K562 (cell line): ENCODE results near the gene FA2H. TPM values are rescaled to one million over a fixed set of nuclear protein-coding genes. Genes with fewer than 3 reads are reported as not detected.

Experiments used
- ATAC-seq: fragments of 200-7000 bp; cut with Tn5 transposase; 3 replicates; pipeline ENCODE4 v1.9.1; 2020; ENCODE audit warnings: moderate library complexity
- BruUV-seq: library from RNA; stranded (reverse); fragments of 400-500 nt; replicated peaks from 2 replicates; lab custom pipeline; 2021; lab: Mats Ljungman, UMichigan
- CTCF ChIA-PET: fragments of 300-600 bp; formaldehyde crosslinking; extraction: SDS; loops from one replicate; lab custom pipeline; 2021; ENCODE audit warnings: low intra/inter-chr PET ratio; lab: Yijun Ruan, JAX
- POLR2A ChIA-PET: fragments of 300-600, 350-650 bp; sonication (Branson Sonifier 250); formaldehyde crosslinking; extraction: SDS; loops from one replicate; lab custom pipeline; 2021; ENCODE audit warnings: antibody characterized with exemption, inconsistent platforms; lab: Yijun Ruan, JAX
- DNase-seq, 4 experiments: peaks; one replicate each; pipeline versions ENCODE4 v3.0.0 to v3.0.0-alpha.2; 2011 to 2018; ENCODE audit warnings: low spot score in 3 of 4, mixed read lengths in 3 of 4; ENCODE audit errors: extremely low read depth in 1 of 4
- FAIRE-seq: peaks from 2 replicates; lab custom pipeline; 2011; peaks lifted over from hg19 to GRCh38; lab: Jason Lieb, UNC
- H2AFZ ChIP-seq: 2 replicates; pipeline ENCODE4 v1.6.0; 2011; ENCODE audit warnings: low read depth, low read length, control low read depth, inconsistent platforms
- H3K27ac ChIP-seq: fragments of 200-600 bp; 3 replicates; pipeline ENCODE4 v1.8.0; 2011; ENCODE audit warnings: low read depth, mild to moderate bottlenecking, control low read depth, inconsistent platforms, low read length, moderate library complexity, mixed read lengths; ENCODE audit errors: extremely low read depth
- H3K27me3 ChIP-seq, 2 experiments: fragments of 300-600 bp in 1 of 2; 2 replicates in 1 of 2; 3 replicates in 1 of 2; pipeline versions ENCODE4 v1.6.0 to v1.8.0; 2011; ENCODE audit warnings: inconsistent platforms in 2 of 2, low read length in 2 of 2, mild to moderate bottlenecking in 1 of 2, mixed read lengths in 1 of 2, moderate library complexity in 1 of 2; ENCODE audit not compliant: control insufficient read depth in 2 of 2, insufficient read depth in 2 of 2
- H3K36me3 ChIP-seq: fragments of 300-600 bp; 3 replicates; pipeline ENCODE4 v1.8.0; 2011; ENCODE audit warnings: mild to moderate bottlenecking, low read length, inconsistent platforms; ENCODE audit not compliant: control insufficient read depth, insufficient read depth
- H3K4me1 ChIP-seq, 2 experiments: fragments of 200-600 bp in 1 of 2; replicated peaks in 1 of 2; 2 replicates in 1 of 2; 3 replicates in 1 of 2; pipeline versions ENCODE4 v1.5.1 to v1.8.0; 2011; ENCODE audit warnings: inconsistent platforms in 2 of 2, low read length in 2 of 2, mild to moderate bottlenecking in 1 of 2, mixed read lengths in 1 of 2, moderate library complexity in 1 of 2; ENCODE audit not compliant: control insufficient read depth in 2 of 2, insufficient read depth in 2 of 2
- H3K4me2 ChIP-seq: 2 replicates; pipeline ENCODE4 v1.6.1; 2011; ENCODE audit warnings: low read length, control low read depth, inconsistent platforms, mixed read lengths; ENCODE audit not compliant: insufficient read depth
- H3K4me3 ChIP-seq: fragments of 200-600 bp; sonication (generic), shearing (Covaris generic); 2 replicates; pipeline ENCODE4 v1.5.1; 2016; ENCODE audit warnings: control low read depth, inconsistent platforms
- H3K79me2 ChIP-seq: fragments of 200-600 bp; 3 replicates; pipeline ENCODE4 v1.8.0; 2011; ENCODE audit warnings: low read length, inconsistent platforms; ENCODE audit not compliant: control insufficient read depth, insufficient read depth
- H3K9ac ChIP-seq, 2 experiments: 2 replicates each; pipeline versions ENCODE4 v1.6.0 to v1.6.1; 2011; ENCODE audit warnings: low read depth in 2 of 2, low read length in 2 of 2, control low read depth in 1 of 2, inconsistent platforms in 1 of 2, mild to moderate bottlenecking in 1 of 2, mixed read lengths in 1 of 2; ENCODE audit not compliant: insufficient read depth in 1 of 2
- H3K9me1 ChIP-seq: one replicate; pipeline ENCODE4 v1.6.0; 2011; ENCODE audit warnings: inconsistent platforms, mild to moderate bottlenecking, low read length, moderate library complexity; ENCODE audit not compliant: control insufficient read depth, insufficient read depth
- H3K9me3 ChIP-seq: replicated peaks from 2 replicates; pipeline ENCODE4 v1.5.1; 2011; ENCODE audit warnings: low read depth, low read length, inconsistent platforms; ENCODE audit not compliant: control insufficient read depth, insufficient read depth
- H4K20me1 ChIP-seq: replicated peaks from 2 replicates; pipeline ENCODE4 v1.6.1; 2011; ENCODE audit warnings: low read length, inconsistent platforms, mixed read lengths; ENCODE audit not compliant: control insufficient read depth, insufficient read depth
- BRCA1 ChIP-seq, 2 experiments: fragments of 450-650 bp in 1 of 2; sonication (generic) in 1 of 2; formaldehyde crosslinking in 1 of 2; IDR thresholded peaks; 2 replicates each; pipeline versions ENCODE4 v1.5.0 to v1.6.1; 2017 to 2020; ENCODE audit warnings: mild to moderate bottlenecking in 1 of 2, missing genetic modification reagents in 1 of 2
- CREB1 ChIP-seq, 2 experiments: sonication (generic) in 1 of 2; formaldehyde crosslinking in 1 of 2; IDR thresholded peaks; 2 replicates each; pipeline versions ENCODE4 v1.6.1 to v1.8.0; 2012 to 2022; ENCODE audit warnings: inconsistent platforms in 1 of 2, mild to moderate bottlenecking in 1 of 2, missing genetic modification reagents in 1 of 2, moderate library complexity in 1 of 2
- HDAC2 ChIP-seq: fragments of 450-650 bp; IDR thresholded peaks from 2 replicates; pipeline ENCODE4 v1.6.1; 2016; ENCODE audit warnings: mild to moderate bottlenecking
- HLTF ChIP-seq: fragments of 450-650 bp; IDR thresholded peaks from 2 replicates; pipeline ENCODE4 v1.6.1; 2016
- HMBOX1 ChIP-seq: sonication (generic); IDR thresholded peaks from 2 replicates; pipeline ENCODE4 v1.6.1; 2016
- MXI1 ChIP-seq: IDR thresholded peaks from 2 replicates; pipeline ENCODE4 v1.6.1; 2011; ENCODE audit warnings: low read depth, mild to moderate bottlenecking, improper control_type of control experiment, low read length
- RBFOX2 ChIP-seq: fragments of 200-400 bp; formaldehyde crosslinking; IDR thresholded peaks from 2 replicates; pipeline ENCODE4 v1.6.1; 2017; ENCODE audit warnings: low read depth, mild to moderate bottlenecking, low read length, moderate library complexity
- SP2 ChIP-seq: IDR thresholded peaks from 2 replicates; pipeline ENCODE4 v1.6.1; 2011; ENCODE audit warnings: mild to moderate bottlenecking, low read depth, low read length, moderate library complexity; ENCODE audit not compliant: poor library complexity, severe bottlenecking; ENCODE audit errors: extremely low read depth
- WHSC1 ChIP-seq: IDR thresholded peaks from one replicate; pipeline ENCODE4 v1.6.1; 2012; ENCODE audit warnings: low read length, control low read depth, inconsistent platforms
- YY1 ChIP-seq, 3 experiments: IDR thresholded peaks; 2 replicates each; pipeline ENCODE4 v1.6.1; 2011; ENCODE audit warnings: low read length in 2 of 3, mild to moderate bottlenecking in 2 of 3, moderate library complexity in 2 of 3, borderline replicate concordance in 1 of 3, control low read depth in 1 of 3, low read depth in 1 of 3; ENCODE audit not compliant: insufficient read depth in 3 of 3, insufficient replicate concordance in 2 of 3, control insufficient read depth in 1 of 3, insufficient read length in 1 of 3; ENCODE audit errors: extremely low read depth in 1 of 3
- ZNF398 ChIP-seq: fragments of 250-450 bp; sonication (Bioruptor Pico); IDR thresholded peaks from 2 replicates; pipeline ENCODE4 v1.8.0; 2021; ENCODE audit warnings: moderate library complexity, mild to moderate bottlenecking, inconsistent platforms
- WGBS: fragments of 100-300 bp; shearing (Covaris generic); methylation state at CpG from one replicate; pipeline ENCODE4 v1.1.6; 2016; ENCODE audit warnings: low coverage, mixed read lengths; ENCODE audit not compliant: insufficient coverage; ENCODE audit errors: missing lambda C conversion rate; 5-methylcytosine and 5-hydroxymethylcytosine counted together
- in situ Hi-C: fragments of 300-500 bp; cut with MboI; formaldehyde crosslinking; loops from 4 replicates; pipeline ENCODE4 v1.15.0; 2018; ENCODE audit warnings: inconsistent platforms, mixed read lengths
- intact Hi-C: fragments of 100-400 bp; cut with micrococcal nuclease; formaldehyde crosslinking; loops from 2 replicates; pipeline ENCODE4 v1.14.2; 2022
- polyA plus RNA-seq, 8 experiments: library from polyadenylated mRNA; depleted of rRNA in 4 of 8; stranded (reverse) in 5 of 8; unstranded in 3 of 8; fragments of >200 nt; fragmentation: Nextera tagmentation in 2 of 8; fragmentation: Illumina TruSeq in 1 of 8; extraction: Ambion mirVana in 2 of 8; extraction: Trizol in 1 of 8; gene quantifications; 2 replicates each; pipeline versions ENCODE4 v1.2.1 to v1.2.3, GENCODE V29; 2011 to 2014; ENCODE audit warnings: inconsistent platforms in 1 of 8, missing spikeins in 1 of 8
- total RNA-seq, 7 experiments: library from RNA; depleted of rRNA in 6 of 7; stranded (reverse); fragments of >200 nt in 6 of 7; fragmentation: Illumina TruSeq in 2 of 7; extraction: Trizol in 2 of 7; gene quantifications; 2 replicates each; pipeline versions ENCODE4 v1.2.1 to v1.2.3, GENCODE V29; 2011 to 2021; ENCODE audit warnings: low replicate concordance in 1 of 7
- TF ChIP-seq, protein P1 (sequence below), 2 experiments: IDR thresholded peaks in 1 of 2; conservative IDR thresholded peaks in 1 of 2; 2 replicates each; pipeline ENCODE4 v1.6.1; 2016; ENCODE audit warnings: low read depth in 2 of 2, mild to moderate bottlenecking in 1 of 2, missing compliant biosample characterization in 1 of 2, missing genetic modification characterization in 1 of 2, moderate library complexity in 1 of 2

FA2H gene
- total and polyA plus RNA-seq, 9 of the 15 experiments (the other 6 are each of a cell fraction or from before 2014, with no cell fraction given): not detected

GRCh38 chr16:74795104-74795503 lies 20.5 kb upstream of the FA2H start (continued):
- TF ChIP-seq YY1 (IDR thresholded peaks at IDR 0.05; ENCODE audit: borderline replicate concordance in 1 of 3, control insufficient read depth in 1 of 3, extremely low read depth in 1 of 3, insufficient read depth in 3 of 3, insufficient read length in 1 of 3, insufficient replicate concordance in 2 of 3, low read depth in 1 of 3, low read length in 2 of 3): no peak
- no peak for TF ChIP-seq HMBOX1
- TF ChIP-seq, all 486 proteins: peak for 0

DNA sequence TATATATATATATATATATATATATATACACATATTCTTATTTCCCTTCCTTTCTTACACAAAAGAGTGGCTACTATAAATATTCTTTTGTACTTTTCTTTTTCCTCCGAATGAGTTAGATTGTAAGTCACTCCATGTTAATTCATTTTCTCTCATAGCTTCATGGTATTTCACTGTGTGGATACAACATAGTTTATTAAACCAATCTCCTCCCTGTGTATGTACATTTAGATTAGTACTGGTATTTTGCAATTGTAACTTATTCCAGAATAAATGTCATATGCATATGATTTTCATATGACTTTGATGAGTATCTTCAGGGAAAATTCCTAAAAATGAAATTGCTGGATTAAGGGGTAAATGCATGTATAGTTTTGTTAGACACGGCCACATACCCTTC lies 20.0 kb upstream of the FA2H start:
- no TSS peak for BruUV-seq
- Histone ChIP-seq H3K27me3 (peaks cover 4% of the 10 kb centered on the region in 2 experiments; a peak in 3 of 5 replicates), H3K9ac (no peak overlapping the region), H3K27ac (no peak overlapping the region), H3K9me3 (0 out of 2 replicates have a peak, but pooled peaks cover 3% of the 10 kb centered on the region), H3K4me3 (no peak overlapping the region), H3K79me2 (no peaks in the 10 kb centered on the region), H3K9me1 (no peaks in the 10 kb centered on the region), H3K36me3 (no peaks in the 10 kb centered on the region), H4K20me1 (no peaks in the 10 kb centered on the region), H3K4me2 (no peak overlapping the region), H2AFZ (no peak overlapping the region), H3K4me1 (no peaks in the 10 kb centered on the region)
- in situ Hi-C loops: no loop called here
- FAIRE-seq: no peak
- ATAC-seq: no peak
- ChIA-PET CTCF (no interaction called here), POLR2A (no interaction called here)
- no peak for DNase-seq
- 0% methylated on average over 2 of the region's 2 CpGs for WGBS
- intact Hi-C loops: no loop called here
- no peak for TF ChIP-seq HLTF
- no peak for TF ChIP-seq RBFOX2
- TF ChIP-seq BRCA1 (IDR thresholded peaks at IDR 0.05): no peak
- no peak for TF ChIP-seq BRCA1 (CRISPR knock-in tag; IDR thresholded peaks at IDR 0.05)
- no peak for TF ChIP-seq HDAC2
- TF ChIP-seq, protein P1, sequence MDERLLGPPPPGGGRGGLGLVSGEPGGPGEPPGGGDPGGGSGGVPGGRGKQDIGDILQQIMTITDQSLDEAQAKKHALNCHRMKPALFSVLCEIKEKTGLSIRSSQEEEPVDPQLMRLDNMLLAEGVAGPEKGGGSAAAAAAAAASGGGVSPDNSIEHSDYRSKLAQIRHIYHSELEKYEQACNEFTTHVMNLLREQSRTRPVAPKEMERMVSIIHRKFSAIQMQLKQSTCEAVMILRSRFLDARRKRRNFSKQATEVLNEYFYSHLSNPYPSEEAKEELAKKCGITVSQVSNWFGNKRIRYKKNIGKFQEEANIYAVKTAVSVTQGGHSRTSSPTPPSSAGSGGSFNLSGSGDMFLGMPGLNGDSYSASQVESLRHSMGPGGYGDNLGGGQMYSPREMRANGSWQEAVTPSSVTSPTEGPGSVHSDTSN (CRISPR knock-in tag; IDR thresholded peaks at IDR 0.05; ENCODE audit: low read depth): no peak
- TF ChIP-seq, protein P1 (tag; conservative IDR thresholded peaks at IDR 0.05; ENCODE audit: low read depth): no peak
- no peak for TF ChIP-seq SP2
- TF ChIP-seq ZNF398: no peak
- no peak for TF ChIP-seq CREB1 (IDR thresholded peaks at IDR 0.05)
- no peak for TF ChIP-seq CREB1 (CRISPR knock-in tag; IDR thresholded peaks at IDR 0.05)
- TF ChIP-seq WHSC1: no peak
- TF ChIP-seq MXI1: no peak
